OCI-LY3 (cell line): ENCODE measurements around the gene CELF2.

ENCODE experiments used
- EZH2phosphoT487 ChIP-seq: fragments of 200-600 bp; shearing (Covaris generic); IDR thresholded peaks from 2 replicates; pipeline ENCODE4 v1.6.1; 2018; ENCODE audit warnings: antibody characterized with exemption, mixed run types, low read depth
- TF ChIP-seq, protein P1 (sequence below): fragments of 200-600, 300-600 bp; sonication (generic); IDR thresholded peaks from 2 replicates; pipeline ENCODE4 v1.5.1; 2014; ENCODE audit warnings: antibody characterized with exemption, low read length, low read depth

DNA sequence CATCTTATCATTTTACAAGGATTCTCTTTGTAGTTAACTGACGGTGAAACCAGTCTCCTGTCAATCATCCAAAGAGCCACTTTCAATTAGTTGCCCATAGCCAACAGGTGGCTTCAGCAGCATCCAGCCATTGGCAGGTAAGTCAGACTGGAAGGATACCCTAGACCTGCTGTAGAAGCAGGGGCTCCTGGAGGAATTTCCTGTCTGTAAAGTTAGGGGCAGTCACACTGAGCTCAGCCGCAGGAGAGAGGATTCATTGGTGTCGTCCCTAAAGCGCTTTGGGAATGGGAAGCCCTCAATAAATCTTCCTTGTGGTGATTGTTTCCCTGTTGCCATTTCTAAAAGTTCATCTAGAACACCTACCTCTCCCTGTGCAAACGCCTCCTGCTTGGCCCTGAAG is 140.4 kb downstream of the CELF2 start:
- TF ChIP-seq, protein P1, sequence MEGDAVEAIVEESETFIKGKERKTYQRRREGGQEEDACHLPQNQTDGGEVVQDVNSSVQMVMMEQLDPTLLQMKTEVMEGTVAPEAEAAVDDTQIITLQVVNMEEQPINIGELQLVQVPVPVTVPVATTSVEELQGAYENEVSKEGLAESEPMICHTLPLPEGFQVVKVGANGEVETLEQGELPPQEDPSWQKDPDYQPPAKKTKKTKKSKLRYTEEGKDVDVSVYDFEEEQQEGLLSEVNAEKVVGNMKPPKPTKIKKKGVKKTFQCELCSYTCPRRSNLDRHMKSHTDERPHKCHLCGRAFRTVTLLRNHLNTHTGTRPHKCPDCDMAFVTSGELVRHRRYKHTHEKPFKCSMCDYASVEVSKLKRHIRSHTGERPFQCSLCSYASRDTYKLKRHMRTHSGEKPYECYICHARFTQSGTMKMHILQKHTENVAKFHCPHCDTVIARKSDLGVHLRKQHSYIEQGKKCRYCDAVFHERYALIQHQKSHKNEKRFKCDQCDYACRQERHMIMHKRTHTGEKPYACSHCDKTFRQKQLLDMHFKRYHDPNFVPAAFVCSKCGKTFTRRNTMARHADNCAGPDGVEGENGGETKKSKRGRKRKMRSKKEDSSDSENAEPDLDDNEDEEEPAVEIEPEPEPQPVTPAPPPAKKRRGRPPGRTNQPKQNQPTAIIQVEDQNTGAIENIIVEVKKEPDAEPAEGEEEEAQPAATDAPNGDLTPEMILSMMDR, result no peak
- no peak for TF ChIP-seq EZH2phosphoT487
